Esophagus squamous epithelium (tissue), 5 donors: Measurements from ENCODE around the gene SESTD1. TPM values are rescaled to one million over a fixed set of nuclear protein-coding genes. Genes with fewer than 3 reads are reported as not detected.

Source experiments
- DNase-seq: peaks from one replicate; lab custom pipeline; 2025; lab: John Stamatoyannopoulos, UW
- H3K27ac ChIP-seq, 4 donors: fragments of 200-600 bp; sonication (generic); one replicate each; pipeline ENCODE4 v1.5.1; 2016 to 2019; ENCODE audit warnings: mild to moderate bottlenecking in 1 of 4
- H3K27me3 ChIP-seq, 4 donors: fragments of 200-600 bp; sonication (generic); 1 replicate in 3 of 4; 2 replicates in 1 of 4; pipeline versions ENCODE4 v1.5.1 to v1.6.0; 2017 to 2021; ENCODE audit warnings: antibody characterized with exemption in 1 of 4
- H3K36me3 ChIP-seq, 3 donors: fragments of 200-600 bp; sonication (generic); one replicate each; pipeline ENCODE4 v1.5.1; 2016 to 2019
- H3K4me1 ChIP-seq, 3 donors: fragments of 200-600 bp; sonication (generic); one replicate each; pipeline ENCODE4 v1.5.1; 2017 to 2019
- H3K4me3 ChIP-seq, 4 donors: fragments of 200-600 bp; sonication (generic); 1 replicate in 3 of 4; 2 replicates in 1 of 4; pipeline ENCODE4 v1.5.1; 2016 to 2019; ENCODE audit warnings: mild to moderate bottlenecking in 2 of 4, moderate library complexity in 1 of 4
- H3K9me3 ChIP-seq, 3 donors: fragments of 200-600 bp; sonication (generic); one replicate each; pipeline ENCODE4 v1.5.1; 2016 to 2019
- CTCF ChIP-seq, 6 experiments: fragments of 450-650 bp in 4 of 6; fragments of 200-600 bp in 2 of 6; sonication (generic) in 2 of 6; IDR thresholded peaks; one replicate each; pipeline ENCODE4 v1.5.1; 2016 to 2019; ENCODE audit warnings: antibody characterized with exemption in 6 of 6, mild to moderate bottlenecking in 4 of 6, moderate library complexity in 4 of 6
- POLR2A ChIP-seq, 4 donors: fragments of 450-650 bp; IDR thresholded peaks; one replicate each; pipeline ENCODE4 v1.6.1; 2017; ENCODE audit warnings: antibody characterized with exemption in 4 of 4, mild to moderate bottlenecking in 4 of 4, moderate library complexity in 3 of 4
- WGBS, 2 donors: methylation state at CpG; one replicate each; pipeline ENCODE4 v1.1.5; 2018; 5-methylcytosine and 5-hydroxymethylcytosine counted together
- intact Hi-C: fragments of 100-400 bp; cut with DNase I; formaldehyde crosslinking; loops from one replicate; pipeline ENCODE4 v1.15.0; 2022
- total RNA-seq, 4 donors: library from RNA; depleted of rRNA; stranded (reverse); fragments of >200 nt; gene quantifications; one replicate each; pipeline ENCODE4 v1.1.0, GENCODE V29; 2016
- donor health status: DM: yes; HTN: yes; CAD: no.

The SESTD1 gene
- total RNA-seq, 4 donors from 2014 or later: 5.0 to 22.9 (median 14.0) TPM

GRCh38 chr2:179260224-179260623 lies 4.4 kb downstream of the SESTD1 start:
- H3K27me3 ChIP-seq: no peaks in the 10 kb centered on the region
- H3K4me3 ChIP-seq: no peak overlapping the region
- no peak for DNase-seq
- H3K9me3 ChIP-seq: no peaks in the 10 kb centered on the region
- peaks cover 0 to 41% (median 13%) of the 10 kb centered on the region in 3 donors for H3K4me1 ChIP-seq
- TF ChIP-seq CTCF (IDR thresholded peaks at IDR 0.05): no peak
- no peak for TF ChIP-seq POLR2A (IDR thresholded peaks at IDR 0.05)
- intact Hi-C loops: no loop called here
- WGBS, 2 donors: 31 to 52% methylated on average over 3 of the region's 3 CpGs
- no peak overlapping the region for H3K27ac ChIP-seq
- no peaks in the 10 kb centered on the region for H3K36me3 ChIP-seq

GRCh38 chr2:179255129-179255528 lies 9.5 kb downstream of the SESTD1 start:
- Histone ChIP-seq H3K9me3 (no peaks in the 10 kb centered on the region), H3K4me3 (no peak overlapping the region), H3K27ac (no peak overlapping the region), H3K27me3 (no peaks in the 10 kb centered on the region), H3K4me1 (peaks cover 0 to 25% (median 15%) of the 10 kb centered on the region in 3 donors), H3K36me3 (no peaks in the 10 kb centered on the region)
- TF ChIP-seq CTCF (IDR thresholded peaks at IDR 0.05) (no peak), POLR2A (IDR thresholded peaks at IDR 0.05) (no peak)
- DNase-seq: no peak
- intact Hi-C loops: no loop called here
- 85 to 87% methylated on average over 1 of the region's 1 CpG for WGBS, 2 donors

- Histone ChIP-seq H3K27ac (no peak overlapping the region), H3K27me3 (no peaks in the 10 kb centered on the region), H3K4me1 (peaks cover 0 to 18% (median 12%) of the 10 kb centered on the region in 3 donors), H3K4me3 (no peak overlapping the region), H3K9me3 (no peaks in the 10 kb centered on the region), H3K36me3 (no peaks in the 10 kb centered on the region)
- DNase-seq: no peak
- intact Hi-C loops: no loop called here
- TF ChIP-seq POLR2A (IDR thresholded peaks at IDR 0.05): no peak
- TF ChIP-seq CTCF (IDR thresholded peaks at IDR 0.05): no peak
- whole genome bisulfite sequencing, 2 donors: 9 to 24% methylated on average over 1 of the region's 1 CpG
These were observed 11.4 kb downstream of the SESTD1 start for GRCh38 chr2:179253226-179253625.

- TF ChIP-seq POLR2A (IDR thresholded peaks at IDR 0.05) (no peak), CTCF (IDR thresholded peaks at IDR 0.05) (no peak)
- H3K4me3 ChIP-seq: no peak overlapping the region
- H3K9me3 ChIP-seq: no peaks in the 10 kb centered on the region
- DNase-seq: no peak
- H3K4me1 ChIP-seq: peaks cover 0 to 18% (median 12%) of the 10 kb centered on the region in 3 donors
- no peaks in the 10 kb centered on the region for H3K36me3 ChIP-seq
- intact Hi-C loops: no loop called here
- H3K27ac ChIP-seq: no peak overlapping the region
- WGBS, 2 donors: 70 to 76% methylated on average over 2 of the region's 2 CpGs
- H3K27me3 ChIP-seq: no peaks in the 10 kb centered on the region
These were observed 12.2 kb downstream of the SESTD1 start for GRCh38 chr2:179252423-179252822.

- no peak overlapping the region for H3K27ac ChIP-seq
- no peak for TF ChIP-seq POLR2A (IDR thresholded peaks at IDR 0.05)
- H3K4me1 ChIP-seq: peaks cover 0 to 18% (median 12%) of the 10 kb centered on the region in 3 donors
- H3K36me3 ChIP-seq: no peaks in the 10 kb centered on the region
- H3K9me3 ChIP-seq: no peaks in the 10 kb centered on the region
- intact Hi-C loops: no loop called here
- no peak for DNase-seq
- H3K4me3 ChIP-seq: no peak overlapping the region
- H3K27me3 ChIP-seq: no peaks in the 10 kb centered on the region
These were observed 12.8 kb downstream of the SESTD1 start for GRCh38 chr2:179251870-179252269.
